ENCODE results near the gene BTBD6.

The BTBD6 gene

GRCh38 chr14:105211086-105211757 lies 37.1 kb upstream of the BTBD6 start:
- no peak for DNase-seq (ENCODE audit: low read depth in 2 of 2)

GRCh38 chr14:105211758-105212089 lies 36.6 kb upstream of the BTBD6 start:
- no peak for DNase-seq (ENCODE audit: low read depth in 2 of 2)

GRCh38 chr14:105212541-105213300 lies 35.6 kb upstream of the BTBD6 start:
- DNase-seq (ENCODE audit: low read depth in 2 of 2), result no peak

GRCh38 chr14:105213361-105213760 lies 35.0 kb upstream of the BTBD6 start:
- DNase-seq (ENCODE audit: low read depth in 2 of 2), result no peak

- no peak for DNase-seq (ENCODE audit: low read depth in 2 of 2)
Measured at GRCh38 chr14:105214324-105214915, 33.9 kb upstream of the BTBD6 start.

GRCh38 chr14:105215602-105216001 lies 32.7 kb upstream of the BTBD6 start:
- no peak for DNase-seq (ENCODE audit: low read depth in 2 of 2)

- no peak for DNase-seq (ENCODE audit: low read depth in 2 of 2)
Measured at GRCh38 chr14:105216490-105217247, 31.7 kb upstream of the BTBD6 start.

GRCh38 chr14:105217774-105218173 lies 30.6 kb upstream of the BTBD6 start:
- no peak for DNase-seq (ENCODE audit: low read depth in 2 of 2)

- no peak for DNase-seq (ENCODE audit: low read depth in 2 of 2)
Measured at GRCh38 chr14:105218611-105219010, 29.7 kb upstream of the BTBD6 start.

- DNase-seq (ENCODE audit: low read depth in 2 of 2), result no peak
Measured at GRCh38 chr14:105219043-105219612, 29.2 kb upstream of the BTBD6 start.

GRCh38 chr14:105219753-105220152 lies 28.6 kb upstream of the BTBD6 start:
- no peak for DNase-seq (ENCODE audit: low read depth in 2 of 2)

GRCh38 chr14:105220699-105221597 lies 27.4 kb upstream of the BTBD6 start:
- DNase-seq (ENCODE audit: low read depth in 2 of 2), result no peak

- DNase-seq (ENCODE audit: low read depth in 2 of 2), result no peak
Measured at GRCh38 chr14:105221598-105222178, 26.6 kb upstream of the BTBD6 start.

- no peak for DNase-seq (ENCODE audit: low read depth in 2 of 2)
Measured at GRCh38 chr14:105223260-105223659, 25.1 kb upstream of the BTBD6 start.

GRCh38 chr14:105223770-105224544 lies 24.4 kb upstream of the BTBD6 start:
- no peak for DNase-seq (ENCODE audit: low read depth in 2 of 2)

- DNase-seq (ENCODE audit: low read depth in 2 of 2), result no peak
Measured at GRCh38 chr14:105224845-105225570, 23.3 kb upstream of the BTBD6 start.

- DNase-seq (ENCODE audit: low read depth in 2 of 2), result no peak
Measured at GRCh38 chr14:105226198-105226597, 22.1 kb upstream of the BTBD6 start.

GRCh38 chr14:105227346-105227745 lies 21.0 kb upstream of the BTBD6 start:
- no peak for DNase-seq (ENCODE audit: low read depth in 2 of 2)

GRCh38 chr14:105228562-105228961 lies 19.8 kb upstream of the BTBD6 start:
- DNase-seq (ENCODE audit: low read depth in 2 of 2), result no peak
